ENCODE measurements around the gene RAPSN. TPM values are rescaled to one million over a fixed set of nuclear protein-coding genes. Genes with fewer than 3 reads are reported as not detected.

Gene RAPSN
- polyA plus RNA-seq, 1 donor, result not detected

GRCh38 chr11:47466201-47466600 lies 17.3 kb upstream of the RAPSN start:
- no peak for DNase-seq

GRCh38 chr11:47464483-47464882 lies 15.5 kb upstream of the RAPSN start:
- no peak for DNase-seq

GRCh38 chr11:47461876-47462275 lies 12.9 kb upstream of the RAPSN start:
- no peak for DNase-seq

GRCh38 chr11:47460571-47461235 lies 11.8 kb upstream of the RAPSN start:
- DNase-seq, result no peak

GRCh38 chr11:47454258-47454671 lies 5.3 kb upstream of the RAPSN start:
- DNase-seq, result peak; percentile 79

GRCh38 chr11:47453365-47453764 lies 4.4 kb upstream of the RAPSN start:
- DNase-seq, result no peak

- no peak for DNase-seq
These were observed 3.1 kb upstream of the RAPSN start for GRCh38 chr11:47451990-47452389.

GRCh38 chr11:47451436-47451835 lies 2.5 kb upstream of the RAPSN start:
- DNase-seq, result no peak

- no peak for DNase-seq
These were observed 605 bp upstream of the RAPSN start for GRCh38 chr11:47449541-47449940.

GRCh38 chr11:47447906-47448305 lies 1.0 kb downstream of the RAPSN start:
- no peak for DNase-seq

DNA sequence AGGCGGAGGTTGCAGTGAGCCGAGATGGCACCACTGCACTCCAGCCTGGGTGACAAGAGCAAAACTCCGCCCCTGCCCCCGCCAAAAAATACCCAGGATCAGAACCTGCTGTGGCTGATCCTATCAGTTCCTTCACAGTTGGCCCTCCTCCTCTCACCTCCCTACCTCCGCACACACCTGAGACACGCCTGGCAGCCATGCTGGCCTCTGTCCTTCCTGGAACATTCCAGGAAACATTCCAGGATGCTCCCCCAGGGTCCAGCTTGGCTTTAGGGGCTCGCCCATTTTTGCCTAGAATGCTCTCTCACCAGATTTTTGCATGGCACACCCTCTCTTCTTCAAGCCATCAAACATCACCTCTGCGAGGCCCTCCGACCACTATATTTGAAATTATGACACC lies 2.1 kb downstream of the RAPSN start:
- no peak for DNase-seq

GRCh38 chr11:47445840-47446239 lies 3.1 kb downstream of the RAPSN start:
- DNase-seq, result no peak

DNA sequence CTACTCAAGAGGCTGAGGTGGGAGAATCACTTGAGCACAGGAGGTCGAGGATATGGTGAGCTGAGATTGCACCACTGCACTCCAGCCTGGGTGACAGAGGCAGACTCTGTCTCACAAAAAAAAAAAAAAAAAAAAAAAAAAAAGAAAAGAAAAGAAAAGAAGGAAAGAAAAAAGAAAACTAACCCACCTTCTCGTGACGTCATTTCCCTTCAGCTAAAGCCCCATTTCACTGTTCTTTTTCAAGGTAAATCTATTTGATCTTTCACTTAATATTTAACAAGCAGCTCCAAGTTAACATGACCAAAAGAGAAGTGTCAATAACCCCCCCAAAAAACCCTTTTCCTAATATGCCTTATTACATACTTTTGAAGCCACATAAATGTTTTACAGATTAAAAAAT lies 5.1 kb downstream of the RAPSN start:
- no peak for DNase-seq

DNA sequence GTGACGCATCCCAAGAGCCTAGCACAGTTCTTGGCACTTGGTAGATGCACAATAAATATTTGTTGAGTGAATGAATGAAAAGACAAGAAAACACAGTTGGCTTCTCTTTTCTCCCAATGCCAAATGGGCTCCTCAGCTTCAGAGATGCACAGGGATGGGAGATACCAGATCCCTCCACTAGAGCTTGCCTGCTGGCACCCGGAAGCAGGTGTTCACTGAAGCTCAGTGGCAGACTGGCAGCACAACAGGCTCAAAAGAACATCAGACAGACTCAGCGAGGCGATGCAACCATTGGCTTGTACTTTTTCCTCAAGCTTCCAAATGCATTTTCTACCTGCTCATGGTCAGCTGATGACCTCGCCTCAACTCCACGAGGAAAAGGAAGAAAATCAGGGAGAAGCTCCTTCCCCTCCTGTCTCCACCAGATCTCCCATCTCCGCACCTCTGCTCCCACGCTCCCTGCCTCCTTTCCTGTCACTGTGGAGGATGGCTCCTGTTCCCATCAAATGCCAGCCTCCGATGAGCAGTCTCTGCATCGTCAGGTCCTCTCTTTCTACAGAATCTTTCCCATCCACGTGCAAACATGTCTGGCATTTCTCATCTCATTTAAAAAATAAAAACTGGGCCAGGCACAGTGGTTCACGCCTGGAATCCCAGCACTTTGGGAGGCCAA lies 5.8 kb downstream of the RAPSN start:
- no peak for DNase-seq

DNA sequence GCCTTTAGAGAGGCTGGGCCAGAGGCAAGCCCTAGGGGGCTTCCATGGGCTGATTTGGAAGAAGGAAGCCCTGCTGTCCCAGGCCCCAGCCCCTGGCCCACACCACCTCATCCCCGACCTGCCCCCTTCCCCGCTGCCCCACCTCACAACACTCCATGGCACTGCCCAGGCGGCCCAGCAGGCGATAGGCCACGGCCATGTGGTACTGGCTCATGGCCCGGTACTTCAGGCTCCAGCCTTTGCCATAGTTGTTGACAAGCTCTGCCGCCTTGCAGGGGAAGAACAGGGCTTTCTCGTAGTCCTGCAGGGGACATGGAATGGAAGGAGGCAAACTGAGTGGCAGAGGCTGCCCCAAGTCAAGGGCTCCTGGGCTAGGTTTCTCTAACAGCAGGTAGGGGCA lies 6.4 kb downstream of the RAPSN start:
- no peak for DNase-seq

- no peak for DNase-seq
These were observed 7.5 kb downstream of the RAPSN start for GRCh38 chr11:47441421-47441820.

- DNase-seq, result no peak
These were observed 8.9 kb downstream of the RAPSN start for GRCh38 chr11:47440054-47440476.

DNA sequence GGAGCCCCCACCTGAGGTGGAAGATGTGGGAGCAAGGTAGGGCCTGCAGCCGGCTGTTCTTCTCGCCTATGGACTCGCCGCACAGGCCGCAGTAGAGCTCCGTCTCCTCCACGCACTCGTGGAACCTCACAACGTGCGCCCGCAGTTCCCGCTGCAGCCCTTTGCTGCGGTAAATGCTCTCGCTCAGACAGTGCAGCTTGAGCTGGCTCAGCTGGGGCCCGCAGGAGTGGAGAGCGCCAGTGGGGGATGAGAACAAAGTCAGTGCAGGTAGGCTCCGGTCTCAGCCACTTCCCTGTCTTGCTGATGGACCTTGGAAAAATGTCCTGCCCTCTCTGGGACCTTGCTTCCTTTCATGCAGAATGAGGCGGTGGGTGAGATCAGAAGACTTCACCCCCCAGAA lies 10.2 kb downstream of the RAPSN start:
- DNase-seq, result no peak

GRCh38 chr11:47437746-47438418 lies 11.1 kb downstream of the RAPSN start:
- DNase-seq, result no peak

DNA sequence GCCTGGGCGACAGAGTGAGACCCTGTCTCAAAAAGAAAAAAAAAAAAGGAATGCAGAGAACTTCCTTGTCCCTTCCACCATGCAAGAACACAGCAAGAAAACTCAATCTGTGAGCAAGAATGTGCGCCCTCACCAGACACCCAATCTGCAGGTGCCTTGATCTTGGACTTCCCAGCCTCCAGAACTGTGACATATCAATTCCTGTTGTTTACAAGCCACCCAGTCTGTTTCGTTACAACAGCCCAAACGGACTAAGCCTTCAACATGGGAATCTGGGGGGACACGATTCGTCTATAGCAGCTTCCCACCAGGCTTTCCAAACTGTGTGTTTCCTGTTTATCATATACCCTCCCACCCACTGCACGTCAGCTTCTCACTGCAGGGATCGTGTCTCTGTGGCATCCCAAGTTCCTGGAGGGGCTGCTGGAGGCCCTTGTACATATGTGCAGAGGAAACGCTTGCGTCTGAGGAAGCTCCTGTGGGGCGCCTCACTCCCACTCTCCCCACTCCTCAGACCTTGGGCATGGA lies 11.7 kb downstream of the RAPSN start:
- no peak for DNase-seq

DNA sequence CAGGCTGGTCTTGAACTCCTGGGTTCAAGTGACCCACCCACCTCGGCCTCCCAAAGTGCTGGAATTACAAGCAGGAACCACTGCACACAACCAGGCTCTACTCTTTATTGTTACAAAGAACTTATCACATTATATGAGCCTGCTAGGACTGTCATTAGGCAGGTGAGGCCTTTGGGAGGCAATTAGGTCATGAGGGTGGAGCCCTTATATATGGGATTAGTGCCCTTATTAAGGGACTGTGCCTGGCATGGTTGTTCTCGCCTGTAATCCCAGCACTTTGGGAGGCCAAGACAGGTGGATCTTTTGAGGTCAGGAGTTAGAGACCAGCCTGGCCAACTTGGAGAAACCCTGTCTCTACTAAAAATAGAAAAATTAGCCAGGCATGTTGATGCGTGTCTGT lies 12.2 kb downstream of the RAPSN start:
- no peak for DNase-seq

DNA sequence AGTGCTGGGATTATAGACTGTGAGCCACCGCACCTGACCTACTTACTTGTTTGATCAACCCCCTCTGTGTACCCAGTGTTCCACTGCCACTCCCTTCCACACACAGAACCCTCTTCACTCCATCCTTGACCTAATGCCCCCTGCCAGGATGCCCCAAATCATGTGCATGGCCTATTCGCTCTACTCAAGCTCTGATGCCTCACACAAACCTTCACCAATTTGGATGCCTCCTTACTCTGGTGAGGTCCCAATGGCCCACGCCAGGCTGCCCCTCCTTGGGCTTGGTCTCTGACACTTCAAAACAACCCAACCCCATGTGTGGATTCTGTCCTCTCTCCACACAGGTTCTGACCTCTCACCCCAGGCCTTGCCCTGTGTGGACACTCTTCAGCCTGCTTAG lies 13.2 kb downstream of the RAPSN start:
- no peak for DNase-seq

Measured in left kidney (tissue), 2 donors.